Cortex of kidney (tissue), 1 donor: ENCODE measurements around the gene TOB1.

Experiments used
- DNase-seq: peaks from one replicate; lab custom pipeline; 2025; lab: John Stamatoyannopoulos, UW

Gene TOB1

DNA sequence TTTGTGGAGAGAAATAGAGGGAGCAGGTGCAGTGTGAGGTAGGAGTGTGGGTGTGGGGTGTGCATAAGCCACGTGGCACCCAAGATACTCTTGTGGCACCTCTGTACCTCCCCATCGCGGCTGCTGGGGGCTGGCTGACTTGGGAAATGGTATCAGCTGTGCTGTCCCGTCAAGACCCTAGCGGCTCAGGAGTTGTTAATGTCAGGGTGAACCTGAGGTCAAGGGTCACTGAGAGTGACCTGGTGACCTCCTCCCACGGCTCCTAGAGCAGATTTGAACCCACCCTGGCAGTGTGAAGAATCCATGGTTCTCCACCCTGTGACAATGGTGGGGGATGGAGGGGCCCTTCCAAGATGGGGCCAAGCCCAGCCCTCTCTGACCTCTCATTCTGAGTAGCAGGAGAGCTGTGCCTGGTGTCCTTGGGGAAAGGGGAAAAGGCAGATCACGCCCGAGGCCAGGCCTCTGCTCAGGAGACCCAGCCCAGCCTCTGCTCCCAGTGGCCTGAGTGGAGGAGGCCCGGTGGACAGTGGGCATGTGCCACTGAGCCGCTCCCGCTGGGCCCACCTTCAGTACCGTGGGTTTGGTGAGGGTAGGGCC is 33.8 kb downstream of the TOB1 start:
- no peak for DNase-seq

GRCh38 chr17:50831471-50831928 is 34.7 kb downstream of the TOB1 start:
- no peak for DNase-seq

- no peak for DNase-seq
These were observed 35.2 kb downstream of the TOB1 start for GRCh38 chr17:50830994-50831393.

DNA sequence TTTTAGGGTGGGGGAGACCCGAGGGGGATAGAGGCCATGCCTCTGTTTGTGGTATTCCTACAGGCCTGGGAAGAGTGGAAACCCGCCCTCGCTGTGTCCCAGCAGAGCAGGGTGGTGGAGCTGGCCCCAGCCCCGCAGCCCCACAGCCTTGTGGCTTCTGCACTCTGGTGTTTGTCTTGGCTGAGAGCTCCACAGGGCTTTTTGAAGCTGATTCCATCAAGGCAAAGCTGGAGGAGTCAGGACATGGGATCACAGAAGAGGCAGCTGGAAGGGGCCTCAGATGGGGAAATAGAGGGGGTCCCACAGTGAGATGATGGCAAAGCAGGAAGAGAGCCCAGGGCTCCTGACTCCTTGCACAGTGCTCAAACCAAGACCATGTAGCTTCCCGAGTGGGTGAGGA is 35.8 kb downstream of the TOB1 start:
- DNase-seq: no peak

- DNase-seq: no peak
These were observed 36.8 kb downstream of the TOB1 start for GRCh38 chr17:50829332-50829731.

DNA sequence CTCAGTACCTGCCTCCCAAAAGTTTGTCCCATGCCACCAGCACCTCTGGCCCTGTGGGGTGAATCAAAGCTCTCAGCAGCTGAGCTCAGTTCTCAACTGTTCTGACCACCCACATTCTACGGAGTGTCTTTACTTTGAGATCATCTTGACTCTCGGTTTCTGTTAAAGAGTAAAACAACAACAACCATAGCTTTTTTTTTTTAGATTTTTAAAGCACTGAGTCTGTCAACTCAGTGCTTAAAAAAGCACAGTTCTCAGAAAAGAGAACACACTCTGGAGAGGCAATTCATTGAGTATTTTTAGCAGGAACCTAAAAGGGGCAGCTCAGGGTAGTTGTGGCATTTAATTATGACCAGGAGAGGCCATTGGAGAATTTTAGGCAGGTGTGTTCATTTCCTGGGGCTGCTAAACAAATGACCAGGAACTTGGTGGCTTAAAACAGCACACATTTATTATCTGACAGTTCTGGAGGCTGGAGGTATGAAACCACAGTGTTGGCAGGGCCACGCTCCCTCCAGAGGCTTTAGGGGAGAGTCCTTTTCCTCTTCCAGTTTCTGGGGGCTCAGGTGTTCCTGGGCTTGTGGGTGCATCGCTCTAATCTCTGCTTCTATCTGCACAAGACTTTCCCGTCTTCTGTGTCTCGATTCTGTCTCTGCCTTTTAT is 37.5 kb downstream of the TOB1 start:
- no peak for DNase-seq

GRCh38 chr17:50825188-50825587 is 41.0 kb downstream of the TOB1 start:
- no peak for DNase-seq

- DNase-seq: no peak
These were observed 41.7 kb downstream of the TOB1 start for GRCh38 chr17:50824429-50824828.

DNA sequence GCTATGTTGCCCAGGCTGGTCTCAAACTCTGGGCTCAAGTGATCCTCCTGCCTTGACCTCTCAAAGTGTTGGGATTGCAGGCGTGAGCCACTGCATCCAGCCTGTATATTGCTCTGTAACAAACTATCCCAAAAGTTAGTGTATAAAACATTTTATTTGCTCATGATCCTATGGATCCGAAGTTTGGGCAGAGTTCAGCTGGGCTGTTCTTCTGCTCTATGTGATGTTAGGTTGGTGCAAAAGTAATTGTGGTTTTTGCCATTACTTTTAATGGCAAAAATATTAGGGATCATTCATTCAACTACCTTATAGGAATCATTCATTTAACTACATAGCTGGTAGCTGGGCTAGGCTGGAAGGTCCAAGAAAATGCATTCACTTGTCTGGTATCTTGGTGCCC is 43.6 kb downstream of the TOB1 start:
- DNase-seq: no peak

DNA sequence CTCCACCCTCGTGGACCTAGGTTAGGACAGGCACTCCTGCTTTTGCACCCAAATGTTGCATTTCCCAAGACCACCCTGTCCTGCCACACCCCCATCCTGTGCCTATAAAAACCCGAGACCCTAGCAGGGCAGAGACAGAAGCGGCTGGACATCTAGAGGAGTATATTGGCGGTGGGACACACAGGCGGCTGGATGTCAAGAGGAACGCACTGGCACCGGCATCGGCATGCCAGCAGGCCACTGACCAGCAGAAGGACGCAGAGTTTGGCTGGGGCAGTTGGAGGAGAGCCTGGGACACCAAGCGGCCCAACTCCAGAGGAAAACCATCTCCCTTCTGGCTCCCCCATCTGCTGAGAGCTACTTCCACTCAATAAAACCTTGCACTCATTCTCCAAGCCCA is 45.5 kb downstream of the TOB1 start:
- no peak for DNase-seq

DNA sequence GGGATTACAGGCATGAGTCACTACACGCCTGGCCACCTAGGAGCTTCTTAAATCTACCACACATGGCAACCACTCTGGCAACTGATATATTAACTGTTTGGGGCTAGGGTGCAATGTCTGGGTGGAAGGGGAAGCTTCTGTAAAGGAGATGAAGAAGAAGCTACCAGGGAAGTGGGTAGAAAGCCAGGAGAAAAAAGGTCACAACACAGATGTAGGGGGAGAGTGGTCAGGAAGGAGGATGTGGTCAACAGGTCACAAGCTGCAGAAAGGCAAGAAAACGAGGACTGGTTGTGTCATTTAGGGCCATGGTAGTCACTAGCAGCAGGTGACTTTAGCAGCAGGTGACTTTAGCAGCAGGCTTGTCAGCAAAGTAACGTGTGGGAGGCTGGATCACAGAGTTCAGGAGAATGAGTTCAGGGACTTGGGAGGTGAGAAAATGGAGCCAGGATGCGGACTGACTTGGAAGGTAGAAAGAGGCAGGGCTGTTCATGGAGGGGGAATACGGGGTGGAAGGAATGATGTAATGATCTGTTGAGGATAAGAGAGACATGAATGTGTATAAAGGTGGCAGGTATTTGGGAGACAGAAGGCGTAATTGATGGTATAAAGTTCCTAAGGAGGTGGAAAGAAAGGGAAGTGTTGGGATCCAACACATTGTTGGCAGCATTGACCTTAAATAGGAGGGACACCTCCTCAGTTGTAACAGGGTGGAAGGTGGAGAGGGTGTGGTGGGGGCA is 47.1 kb downstream of the TOB1 start:
- no peak for DNase-seq

DNA sequence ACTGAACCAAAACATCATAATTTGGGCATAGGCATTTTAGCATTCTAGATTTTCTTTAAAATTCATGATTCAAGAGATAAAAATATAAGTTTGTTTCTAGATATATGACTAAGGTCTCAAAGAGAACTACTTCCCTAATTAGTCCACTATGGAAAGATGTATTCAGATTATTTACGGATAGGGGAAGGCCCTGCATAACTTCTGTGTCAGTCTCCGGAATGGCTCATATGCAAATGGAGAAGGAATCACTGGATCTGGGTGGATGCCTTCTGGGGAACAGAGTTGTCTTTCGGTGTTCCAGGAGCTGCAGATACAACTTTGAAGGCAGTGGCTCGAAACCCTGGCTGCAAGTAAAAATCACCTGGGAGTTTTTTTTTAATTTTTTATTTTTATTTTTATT is 47.9 kb downstream of the TOB1 start:
- no peak for DNase-seq

DNA sequence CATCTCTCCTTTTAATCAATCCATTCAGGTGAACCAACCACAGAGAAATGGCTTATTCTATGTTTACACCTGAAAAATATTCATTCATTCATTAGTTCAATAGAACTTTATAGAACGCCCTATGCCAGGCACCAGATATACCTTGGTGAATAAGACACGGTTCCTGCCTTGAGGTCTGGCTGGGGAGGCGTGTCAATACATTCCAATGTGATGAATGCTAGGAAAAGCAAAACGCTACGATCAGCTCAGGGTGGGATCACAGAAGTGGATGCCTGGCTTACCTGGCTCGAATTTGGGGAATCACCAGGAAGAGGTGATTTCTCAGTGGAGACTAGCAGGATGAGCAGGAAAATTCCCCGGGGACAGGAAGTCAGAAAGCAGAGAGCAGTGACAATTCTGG is 48.3 kb downstream of the TOB1 start:
- DNase-seq: no peak

DNA sequence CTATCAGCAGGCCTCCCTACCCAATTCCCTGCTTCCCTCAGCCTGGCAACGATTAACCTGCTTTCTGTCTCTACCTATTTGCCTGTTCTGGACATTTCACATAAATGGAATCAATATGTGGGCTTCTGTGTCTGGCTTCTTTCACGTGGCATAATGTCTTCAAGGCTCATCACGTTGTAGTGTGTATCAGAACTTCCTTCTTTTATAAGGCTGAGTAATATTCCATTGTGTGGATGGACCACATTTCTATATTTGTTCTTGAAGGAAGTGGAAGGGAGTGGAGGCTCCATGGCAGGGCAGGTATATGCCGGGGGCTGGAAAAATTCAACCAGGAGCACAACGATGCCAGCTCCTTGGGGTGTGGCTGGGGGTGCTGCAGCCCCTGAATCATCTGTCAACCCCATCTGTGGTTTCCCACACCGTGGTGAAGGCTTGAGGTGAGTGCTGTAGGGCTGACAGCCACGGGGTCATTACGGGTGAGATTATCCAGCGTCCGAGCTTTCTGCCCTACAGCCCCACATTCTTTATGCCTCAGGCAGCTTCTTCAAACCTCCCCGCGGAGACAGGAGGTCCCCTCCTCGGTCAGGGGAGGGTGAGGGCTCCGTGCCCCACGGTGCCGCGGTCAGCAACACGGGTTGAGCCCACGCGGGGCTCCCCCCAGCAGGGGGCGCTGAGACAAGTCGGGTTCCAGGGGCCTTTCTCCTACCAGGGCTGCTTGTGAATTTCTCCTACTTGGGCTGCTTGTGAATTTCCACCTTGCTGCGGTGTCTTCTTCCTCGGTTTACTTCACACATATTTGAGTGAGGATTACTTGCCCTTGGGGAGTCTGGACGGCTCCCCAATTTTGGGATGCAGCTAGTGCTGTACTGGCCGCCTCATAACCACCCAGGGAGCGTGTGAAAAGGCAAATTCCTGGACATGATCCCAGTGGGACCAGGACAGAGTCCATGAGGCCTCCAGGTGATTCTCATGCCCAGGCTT is 49.1 kb downstream of the TOB1 start:
- DNase-seq: no peak

DNA sequence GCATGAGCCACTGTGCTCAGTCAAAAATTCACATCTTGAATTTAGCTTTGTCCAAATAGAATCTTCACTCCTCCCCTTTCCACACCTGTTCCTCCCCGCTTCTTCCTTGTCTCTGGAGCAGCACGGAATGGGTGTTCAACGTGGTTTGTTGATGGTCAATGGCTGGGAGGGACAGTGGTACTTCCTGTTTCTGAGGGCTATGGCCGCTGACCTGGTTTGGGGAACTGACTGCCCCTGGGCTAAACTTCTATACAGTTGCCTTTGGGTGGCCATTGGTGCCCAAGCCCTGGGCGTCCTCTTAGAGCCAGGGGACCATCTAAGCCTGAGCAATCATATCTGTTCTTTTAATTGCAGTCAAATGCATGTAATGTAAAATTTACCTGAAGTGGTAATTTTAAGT is 49.9 kb downstream of the TOB1 start:
- no peak for DNase-seq

DNA sequence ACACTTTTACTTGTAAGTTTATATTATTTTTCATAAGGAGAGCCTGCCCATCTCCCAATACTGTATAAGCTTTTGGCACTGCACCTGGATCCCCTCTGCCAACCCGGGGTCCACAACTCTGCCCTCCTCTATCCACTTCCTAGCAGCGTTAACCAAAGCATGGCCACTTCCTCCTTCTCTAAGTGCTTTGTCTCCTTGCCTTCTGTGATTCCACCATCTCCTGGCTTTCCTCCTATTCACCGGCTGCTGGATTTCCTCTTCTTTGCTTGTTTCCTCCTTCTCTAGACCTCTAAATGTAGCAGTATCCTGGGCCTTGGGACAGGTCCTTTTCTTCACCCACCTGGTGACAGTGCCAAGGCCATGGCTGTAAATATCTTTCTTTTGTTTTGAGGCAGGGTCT is 50.8 kb downstream of the TOB1 start:
- no peak for DNase-seq

GRCh38 chr17:50813583-50813982 is 52.6 kb downstream of the TOB1 start:
- DNase-seq: no peak
